H9 (cell line): Measurements from ENCODE around the gene LY6G5B. TPM values are rescaled to one million over a fixed set of nuclear protein-coding genes. Genes with fewer than 3 reads are reported as not detected.

Experiments used
- DNase-seq: peaks from one replicate; pipeline ENCODE4 v3.0.0-alpha.2; 2017
- H2AFZ ChIP-seq: one replicate; pipeline ENCODE4 v1.6.1; 2013; ENCODE audit warnings: mild to moderate bottlenecking, low read length, control low read depth, moderate library complexity
- H2AK5ac ChIP-seq: 2 replicates; pipeline ENCODE4 v1.6.1; 2013; ENCODE audit warnings: low read length, control low read depth, mixed read lengths; ENCODE audit not compliant: insufficient read length
- H2BK120ac ChIP-seq: one replicate; pipeline ENCODE4 v1.6.1; 2013; ENCODE audit warnings: low read depth, mild to moderate bottlenecking, low read length, control low read depth, inconsistent platforms; ENCODE audit not compliant: poor library complexity, severe bottlenecking
- H2BK12ac ChIP-seq: 2 replicates; pipeline ENCODE4 v1.6.1; 2013; ENCODE audit warnings: low read length, control low read depth, mixed read lengths, low read depth; ENCODE audit not compliant: insufficient read length
- H2BK15ac ChIP-seq: 2 replicates; pipeline ENCODE4 v1.6.1; 2013; ENCODE audit warnings: low read depth, low read length, control low read depth
- H2BK20ac ChIP-seq: one replicate; pipeline ENCODE4 v1.6.1; 2013; ENCODE audit warnings: low read depth, mild to moderate bottlenecking, low read length, control low read depth, inconsistent platforms; ENCODE audit not compliant: poor library complexity, severe bottlenecking
- H2BK5ac ChIP-seq: 2 replicates; pipeline ENCODE4 v1.6.1; 2013; ENCODE audit warnings: low read length, control low read depth, mixed read lengths; ENCODE audit not compliant: insufficient read length
- H3K14ac ChIP-seq: 2 replicates; pipeline ENCODE4 v1.6.1; 2013; ENCODE audit warnings: low read length, control low read depth; ENCODE audit not compliant: insufficient read depth
- H3K18ac ChIP-seq: 2 replicates; pipeline ENCODE4 v1.6.1; 2013; ENCODE audit warnings: low read depth, mild to moderate bottlenecking, mixed read lengths, low read length, control low read depth; ENCODE audit not compliant: insufficient read length
- H3K23ac ChIP-seq: 2 replicates; pipeline ENCODE4 v1.6.1; 2013; ENCODE audit warnings: low read length, control low read depth, mixed read lengths, low read depth; ENCODE audit not compliant: insufficient read length
- H3K23me2 ChIP-seq: 2 replicates; pipeline ENCODE4 v1.6.1; 2013; ENCODE audit warnings: low read depth, mild to moderate bottlenecking, mixed read lengths, low read length, control low read depth; ENCODE audit not compliant: insufficient read length, poor library complexity, severe bottlenecking
- H3K27ac ChIP-seq: 2 replicates; pipeline ENCODE4 v1.5.1; 2013; ENCODE audit warnings: low read length, control low read depth, mixed read lengths, low read depth; ENCODE audit not compliant: insufficient read length
- H3K27me3 ChIP-seq: 2 replicates; pipeline ENCODE4 v1.6.1; 2013; ENCODE audit warnings: low read length, control low read depth, inconsistent platforms; ENCODE audit not compliant: insufficient read depth
- H3K4ac ChIP-seq: 2 replicates; pipeline ENCODE4 v1.6.1; 2013; ENCODE audit warnings: low read depth, mild to moderate bottlenecking, control low read depth, inconsistent platforms, low read length, moderate library complexity
- H3K4me1 ChIP-seq: 2 replicates; pipeline ENCODE4 v1.6.1; 2013; ENCODE audit warnings: low read length, control low read depth, inconsistent platforms; ENCODE audit not compliant: insufficient read depth
- H3K4me2 ChIP-seq: 2 replicates; pipeline ENCODE4 v1.6.1; 2013; ENCODE audit warnings: low read length, control low read depth, mixed read lengths; ENCODE audit not compliant: insufficient read length, insufficient read depth
- H3K56ac ChIP-seq: 2 replicates; pipeline ENCODE4 v1.6.1; 2013; ENCODE audit warnings: low read depth, mild to moderate bottlenecking, mixed read lengths, low read length, control low read depth; ENCODE audit not compliant: insufficient read length
- H3K79me1 ChIP-seq: 2 replicates; pipeline ENCODE4 v1.6.1; 2013; ENCODE audit warnings: low read depth, mild to moderate bottlenecking, moderate library complexity, low read length, control low read depth, inconsistent platforms; ENCODE audit not compliant: insufficient read depth, poor library complexity, severe bottlenecking
- H3K79me2 ChIP-seq: 2 replicates; pipeline ENCODE4 v1.6.1; 2013; ENCODE audit warnings: low read length, control low read depth, inconsistent platforms; ENCODE audit not compliant: insufficient read depth
- H3K9ac ChIP-seq: 2 replicates; pipeline ENCODE4 v1.6.1; 2013; ENCODE audit warnings: low read length, control low read depth, mixed read lengths; ENCODE audit not compliant: insufficient read length; ENCODE audit errors: extremely low read depth
- H3K9me3 ChIP-seq: one replicate; pipeline ENCODE4 v1.6.1; 2013; ENCODE audit warnings: low read depth, low read length, inconsistent platforms; ENCODE audit not compliant: control insufficient read depth
- H3T11ph ChIP-seq: one replicate; pipeline ENCODE4 v1.6.1; 2013; ENCODE audit warnings: mild to moderate bottlenecking, low read length, control low read depth, inconsistent platforms
- H4K20me1 ChIP-seq: one replicate; pipeline ENCODE4 v1.6.1; 2013; ENCODE audit not compliant: control insufficient read depth, insufficient read length, insufficient read depth
- H4K5ac ChIP-seq: 2 replicates; pipeline ENCODE4 v1.6.1; 2013; ENCODE audit warnings: low read depth, mild to moderate bottlenecking, mixed read lengths, low read length, control low read depth; ENCODE audit not compliant: insufficient read length
- H4K8ac ChIP-seq: replicated peaks from 2 replicates; pipeline ENCODE4 v1.6.1; 2013; ENCODE audit warnings: low read length, control low read depth, mixed read lengths, low read depth; ENCODE audit not compliant: insufficient read length
- H4K91ac ChIP-seq: 2 replicates; pipeline ENCODE4 v1.6.1; 2013; ENCODE audit warnings: low read depth, mild to moderate bottlenecking, moderate library complexity, mixed read lengths, low read length, control low read depth; ENCODE audit not compliant: insufficient read length
- H3K27ac Mint-ChIP-seq, 3 experiments: 2 replicates in 2 of 3; 3 replicates in 1 of 3; pipeline ENCODE4 v1.8.0; 2020 to 2021; ENCODE audit warnings: mixed read lengths in 3 of 3, mild to moderate bottlenecking in 1 of 3, moderate library complexity in 1 of 3
- H3K27me3 Mint-ChIP-seq: 2 replicates; pipeline ENCODE4 v1.8.0; 2021; ENCODE audit warnings: low read depth, mild to moderate bottlenecking, moderate library complexity, mixed read lengths
- H3K36me3 Mint-ChIP-seq, 3 experiments: 2 replicates in 2 of 3; 3 replicates in 1 of 3; pipeline ENCODE4 v1.8.0; 2020 to 2021; ENCODE audit warnings: low read depth in 3 of 3, mixed read lengths in 3 of 3; ENCODE audit not compliant: insufficient read depth in 1 of 3
- H3K4me1 Mint-ChIP-seq, 2 experiments: 2 replicates each; pipeline ENCODE4 v1.8.0; 2020; ENCODE audit warnings: mixed read lengths in 2 of 2
- H3K4me3 Mint-ChIP-seq, 2 experiments: 2 replicates in 1 of 2; 3 replicates in 1 of 2; pipeline ENCODE4 v1.8.0; 2020 to 2021; ENCODE audit warnings: mild to moderate bottlenecking in 2 of 2, mixed read lengths in 2 of 2, moderate library complexity in 1 of 2
- H3K9me3 Mint-ChIP-seq, 2 experiments: 2 replicates in 1 of 2; 3 replicates in 1 of 2; pipeline ENCODE4 v1.8.0; 2020; ENCODE audit warnings: mild to moderate bottlenecking in 2 of 2, mixed read lengths in 2 of 2, moderate library complexity in 1 of 2
- CTCF ChIP-seq: fragments of 200-600 bp; sonication (generic); conservative IDR thresholded peaks from 3 replicates; pipeline ENCODE4 v1.8.0; 2021; ENCODE audit warnings: antibody characterized with exemption, mild to moderate bottlenecking
- WGBS: extraction: QIAGEN DNeasy Blood & Tissue Kit; methylation state at CpG from one replicate; pipeline ENCODE4 v1.1.7; 2013; ENCODE audit warnings: missing lambda C conversion rate, low lambda C conversion rate, mixed read lengths; ENCODE audit not compliant: insufficient read length; ENCODE audit errors: extremely low coverage; 5-methylcytosine and 5-hydroxymethylcytosine counted together
- total RNA-seq: library from RNA; stranded (reverse); gene quantifications from 2 replicates; pipeline ENCODE4 v1.2.1, GENCODE V29; 2021

LY6G5B gene
- total RNA-seq, 1 experiment from 2014 or later, result 21.6 TPM

- H3K4me1 Mint-ChIP-seq, result 0 out of 4 replicates have a peak, but pooled peaks cover 0 to 3% of the 10 kb centered on the region in 2 experiments
- Histone ChIP-seq H3K27ac (no peak overlapping the region), H3K27me3 (no peaks in the 10 kb centered on the region), H4K5ac (no peak overlapping the region), H4K91ac (no peak overlapping the region), H3T11ph (no peak overlapping the region), H3K4ac (no peak overlapping the region), H3K14ac (no peak overlapping the region), H3K56ac (no peak overlapping the region), H2BK5ac (no peak overlapping the region), H2BK120ac (no peak overlapping the region), H4K20me1 (peaks cover 2% of the 10 kb centered on the region), H4K8ac (no peak overlapping the region), H3K9ac (no peak overlapping the region), H3K23me2 (no peaks in the 10 kb centered on the region), H3K4me2 (no peak overlapping the region), H3K79me2 (no peaks in the 10 kb centered on the region), H2AK5ac (no peak overlapping the region), H3K79me1 (no peaks in the 10 kb centered on the region), H3K23ac (no peak overlapping the region), H2BK12ac (no peak overlapping the region), H3K9me3 (no peaks in the 10 kb centered on the region), H2AFZ (no peak overlapping the region), H3K18ac (no peak overlapping the region), H2BK20ac (no peak overlapping the region), H2BK15ac (no peak overlapping the region), H3K4me1 (no peaks in the 10 kb centered on the region)
- no peak overlapping the region for H3K4me3 Mint-ChIP-seq
- no peaks in the 10 kb centered on the region for H3K27me3 Mint-ChIP-seq
- no peak for TF ChIP-seq CTCF
- peak overlapping the region in 1 of 3 experiments; percentile 50; a peak in 3 of 7 replicates for H3K27ac Mint-ChIP-seq
- H3K9me3 Mint-ChIP-seq, result no peaks in the 10 kb centered on the region
- no peak for DNase-seq
- WGBS, result no CpG with 5 or more reads among the region's 11 CpGs
- H3K36me3 Mint-ChIP-seq, result peaks cover 61 to 94% (median 88%) of the 10 kb centered on the region in 3 experiments
Measured at GRCh38 chr6:31634969-31635575, 34.7 kb upstream of the LY6G5B start.
